IMR-90 (cell line): ENCODE results near the gene RCOR3. TPM values are rescaled to one million over a fixed set of nuclear protein-coding genes. Genes with fewer than 3 reads are reported as not detected.
"Not testable (repeated sequence)": the region's sequence is repeated elsewhere in the genome, so short reads cannot be mapped to it uniquely, and the experiment has no call there.

Experiments used
- ATAC-seq: fragments of 200-7000 bp; cut with Tn5 transposase; 2 replicates; pipeline ENCODE4 v1.9.1; 2020; ENCODE audit warnings: low read depth, mild to moderate bottlenecking, moderate library complexity
- BruUV-seq: library from RNA; stranded (reverse); fragments of 400-500 nt; replicated peaks from 2 replicates; lab custom pipeline; 2021; lab: Mats Ljungman, UMichigan
- CTCF ChIA-PET: fragments of 300-600 bp; formaldehyde crosslinking; extraction: SDS; loops from one replicate; lab custom pipeline; 2021; ENCODE audit warnings: antibody characterized with exemption; lab: Yijun Ruan, JAX
- POLR2A ChIA-PET: fragments of 300-600 bp; sonication (Branson Sonifier 250); formaldehyde crosslinking; loops from one replicate; lab custom pipeline; 2022; ENCODE audit warnings: antibody characterized with exemption; ENCODE audit not compliant: unreplicated experiment; lab: Charles Lee
- DNase-seq: peaks from one replicate; pipeline ENCODE4 v3.0.0; 2013
- H2AFZ ChIP-seq: replicated peaks from 2 replicates; pipeline ENCODE3; 2013; ENCODE audit warnings: low read length, mild to moderate bottlenecking; ENCODE audit not compliant: poor library complexity
- H2AK5ac ChIP-seq: 2 replicates; pipeline ENCODE4 v1.6.1; 2013; ENCODE audit warnings: low read depth, low read length, inconsistent platforms
- H2AK9ac ChIP-seq: replicated peaks from 2 replicates; pipeline ENCODE3; 2013; ENCODE audit warnings: mild to moderate bottlenecking, low read depth, low read length, moderate library complexity; ENCODE audit not compliant: poor library complexity
- H2BK120ac ChIP-seq: 2 replicates; pipeline ENCODE4 v1.6.1; 2013; ENCODE audit warnings: low read depth, low read length, inconsistent platforms
- H2BK15ac ChIP-seq: 3 replicates; pipeline ENCODE4 v1.6.1; 2013; ENCODE audit warnings: low read depth, low read length, inconsistent platforms
- H2BK20ac ChIP-seq: 2 replicates; pipeline ENCODE4 v1.6.1; 2013; ENCODE audit warnings: low read depth, mild to moderate bottlenecking, inconsistent platforms, low read length, moderate library complexity
- H2BK5ac ChIP-seq: 2 replicates; pipeline ENCODE4 v1.6.1; 2013; ENCODE audit warnings: mild to moderate bottlenecking, low read depth, low read length, inconsistent platforms; ENCODE audit not compliant: poor library complexity, severe bottlenecking
- H3K14ac ChIP-seq: replicated peaks from 2 replicates; pipeline ENCODE4 v1.6.1; 2013; ENCODE audit warnings: low read depth, low read length, inconsistent platforms
- H3K18ac ChIP-seq: 2 replicates; pipeline ENCODE4 v1.6.1; 2013; ENCODE audit warnings: low read depth, low read length, control low read depth
- H3K23ac ChIP-seq: 2 replicates; pipeline ENCODE4 v1.6.1; 2013; ENCODE audit warnings: low read depth, low read length, inconsistent platforms
- H3K27ac ChIP-seq: 2 replicates; pipeline ENCODE4 v1.5.1; 2013; ENCODE audit warnings: mild to moderate bottlenecking, control low read depth, low read length; ENCODE audit not compliant: insufficient read depth
- H3K27me3 ChIP-seq: 2 replicates; pipeline ENCODE4 v1.6.1; 2013; ENCODE audit warnings: low read length; ENCODE audit not compliant: control insufficient read depth, insufficient read depth
- H3K36me3 ChIP-seq: 2 replicates; pipeline ENCODE4 v1.6.1; 2013; ENCODE audit warnings: low read length, mixed read lengths; ENCODE audit not compliant: control insufficient read depth, insufficient read depth
- H3K4ac ChIP-seq: 2 replicates; pipeline ENCODE4 v1.6.1; 2013; ENCODE audit warnings: low read depth, low read length, inconsistent platforms
- H3K4me1 ChIP-seq: 2 replicates; pipeline ENCODE4 v1.6.1; 2013; ENCODE audit warnings: low read length, mixed read lengths; ENCODE audit not compliant: control insufficient read depth, insufficient read depth
- H3K4me2 ChIP-seq: 2 replicates; pipeline ENCODE4 v1.6.1; 2013; ENCODE audit warnings: low read depth, mild to moderate bottlenecking, control low read depth, low read length, moderate library complexity
- H3K4me3 ChIP-seq: 2 replicates; pipeline ENCODE4 v1.5.1; 2013; ENCODE audit warnings: low read depth, mild to moderate bottlenecking, control low read depth, low read length, moderate library complexity; ENCODE audit not compliant: insufficient read depth
- H3K56ac ChIP-seq: 2 replicates; pipeline ENCODE4 v1.6.1; 2013; ENCODE audit warnings: low read length, inconsistent platforms; ENCODE audit not compliant: insufficient read depth; ENCODE audit errors: extremely low read depth
- H3K79me1 ChIP-seq, 2 experiments: 2 replicates each; pipeline ENCODE4 v1.6.1; 2013; ENCODE audit warnings: low read length in 2 of 2, inconsistent platforms in 1 of 2, low read depth in 1 of 2
- H3K9ac ChIP-seq: 2 replicates; pipeline ENCODE4 v1.6.1; 2013; ENCODE audit warnings: low read depth, low read length, control low read depth
- H3K9me1 ChIP-seq: 2 replicates; pipeline ENCODE4 v1.6.1; 2013; ENCODE audit warnings: low read length, inconsistent platforms; ENCODE audit not compliant: insufficient read depth
- H3K9me3 ChIP-seq: 2 replicates; pipeline ENCODE4 v1.6.1; 2013; ENCODE audit warnings: low read length; ENCODE audit not compliant: control insufficient read depth, insufficient read depth
- H4K20me1 ChIP-seq: 2 replicates; pipeline ENCODE4 v1.6.1; 2013; ENCODE audit warnings: low read length, inconsistent platforms; ENCODE audit not compliant: insufficient read depth
- H4K5ac ChIP-seq: 2 replicates; pipeline ENCODE4 v1.6.1; 2013; ENCODE audit warnings: mild to moderate bottlenecking, low read depth, low read length, control low read depth
- H4K8ac ChIP-seq, 2 experiments: 2 replicates each; pipeline ENCODE4 v1.6.1; 2013; ENCODE audit warnings: low read depth in 2 of 2, low read length in 2 of 2, control low read depth in 1 of 2, inconsistent platforms in 1 of 2
- H4K91ac ChIP-seq: 2 replicates; pipeline ENCODE4 v1.6.1; 2013; ENCODE audit warnings: low read depth, low read length, inconsistent platforms; ENCODE audit not compliant: insufficient read depth
- WGBS, 2 experiments: methylation state at CpG; one replicate each; pipeline versions ENCODE4 v1.1.5 to v1.1.7; 2013; ENCODE audit warnings: missing lambda C conversion rate in 2 of 2; ENCODE audit not compliant: insufficient read length in 1 of 2; ENCODE audit errors: extremely low coverage in 2 of 2; 5-methylcytosine and 5-hydroxymethylcytosine counted together
- dilution Hi-C: fragments of 300-500 bp; cut with HindIII; formaldehyde crosslinking; loops from one replicate; pipeline ENCODE4 v1.14.3; 2018; ENCODE audit warnings: low sequenced_read_pairs; ENCODE audit not compliant: unreplicated experiment
- in situ Hi-C: fragments of 300-500 bp; cut with MboI; formaldehyde crosslinking; loops from 3 replicates; pipeline ENCODE4 v1.14.3; 2019; ENCODE audit warnings: low sequenced_read_pairs, inconsistent platforms, mixed read lengths
- intact Hi-C: fragments of 100-400 bp; cut with micrococcal nuclease; formaldehyde crosslinking; loops from 2 replicates; pipeline ENCODE4 v1.10.0; 2022
- polyA plus RNA-seq, 3 experiments: library from polyadenylated mRNA; depleted of rRNA; stranded (reverse); fragments of >200 nt; gene quantifications; 2 replicates each; pipeline ENCODE4 v1.2.3, GENCODE V29; 2012; ENCODE audit warnings: low replicate concordance in 1 of 3
- total RNA-seq: library from RNA; depleted of rRNA; stranded (reverse); fragments of >200 nt; gene quantifications from 2 replicates; pipeline ENCODE4 v1.2.3, GENCODE V29; 2012

RCOR3 gene
- total and polyA plus RNA-seq, 2 of the 4 experiments (the other 2 are of a cell fraction) = 8.1 to 16.4 TPM

DNA sequence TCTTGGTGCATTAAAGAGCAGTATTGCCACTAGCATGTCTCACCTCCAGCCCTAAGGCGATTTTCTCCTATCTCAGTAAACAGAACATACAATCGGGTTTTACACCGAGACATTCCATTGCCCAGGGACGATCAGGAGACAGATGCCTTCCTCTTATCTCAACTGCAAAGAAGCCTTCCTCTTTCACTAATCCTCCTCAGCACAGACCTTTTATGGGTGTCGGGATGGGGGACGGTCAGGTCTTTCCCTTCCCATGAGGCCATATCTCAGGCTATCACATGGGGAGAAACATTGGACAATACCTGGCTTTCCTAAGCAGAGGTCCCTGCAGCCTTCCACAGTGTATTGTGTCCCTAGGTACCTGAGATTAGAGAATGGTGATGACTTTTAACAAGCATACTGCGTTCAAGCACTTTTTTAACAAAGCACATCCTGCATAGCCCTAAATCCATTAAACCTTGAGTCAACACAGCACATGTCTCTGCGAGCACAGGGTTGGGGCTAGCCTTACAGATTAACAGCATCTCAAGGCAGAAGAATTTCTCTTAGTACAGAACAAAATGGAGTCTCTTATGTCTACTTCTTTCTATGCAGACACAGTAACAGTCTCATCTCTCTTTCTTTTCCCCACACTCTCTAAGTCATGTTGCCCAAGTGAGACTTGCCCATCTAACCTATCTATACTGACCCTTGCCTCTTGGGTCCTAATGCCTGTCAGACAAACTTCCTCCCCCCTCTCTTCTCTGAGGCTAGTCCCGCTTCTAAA is 36.5 kb upstream of the RCOR3 start:
- WGBS, 2 experiments = 52% methylated on average over 5 of the region's 9 CpGs; no CpG with 5 or more reads in 1 of the 2 experiments
- H3K4me2 ChIP-seq, H2BK20ac ChIP-seq, intact Hi-C loops, H2BK15ac ChIP-seq, H3K79me1 ChIP-seq, H3K23ac ChIP-seq, H3K9me1 ChIP-seq, ATAC-seq, H4K8ac ChIP-seq, H2BK5ac ChIP-seq, H4K20me1 ChIP-seq, DNase-seq, H4K5ac ChIP-seq, H2AK9ac ChIP-seq, dilution Hi-C loops, POLR2A ChIA-PET, H3K9ac ChIP-seq, H2BK120ac ChIP-seq, H3K14ac ChIP-seq, H3K36me3 ChIP-seq, H3K4me1 ChIP-seq, H3K27me3 ChIP-seq, H2AFZ ChIP-seq, CTCF ChIA-PET, H3K9me3 ChIP-seq, in situ Hi-C loops, H3K27ac ChIP-seq, H3K4ac ChIP-seq, H4K91ac ChIP-seq, H3K56ac ChIP-seq, BruUV-seq, H3K4me3 ChIP-seq, H2AK5ac ChIP-seq, H3K18ac ChIP-seq: not testable (repeated sequence)

DNA sequence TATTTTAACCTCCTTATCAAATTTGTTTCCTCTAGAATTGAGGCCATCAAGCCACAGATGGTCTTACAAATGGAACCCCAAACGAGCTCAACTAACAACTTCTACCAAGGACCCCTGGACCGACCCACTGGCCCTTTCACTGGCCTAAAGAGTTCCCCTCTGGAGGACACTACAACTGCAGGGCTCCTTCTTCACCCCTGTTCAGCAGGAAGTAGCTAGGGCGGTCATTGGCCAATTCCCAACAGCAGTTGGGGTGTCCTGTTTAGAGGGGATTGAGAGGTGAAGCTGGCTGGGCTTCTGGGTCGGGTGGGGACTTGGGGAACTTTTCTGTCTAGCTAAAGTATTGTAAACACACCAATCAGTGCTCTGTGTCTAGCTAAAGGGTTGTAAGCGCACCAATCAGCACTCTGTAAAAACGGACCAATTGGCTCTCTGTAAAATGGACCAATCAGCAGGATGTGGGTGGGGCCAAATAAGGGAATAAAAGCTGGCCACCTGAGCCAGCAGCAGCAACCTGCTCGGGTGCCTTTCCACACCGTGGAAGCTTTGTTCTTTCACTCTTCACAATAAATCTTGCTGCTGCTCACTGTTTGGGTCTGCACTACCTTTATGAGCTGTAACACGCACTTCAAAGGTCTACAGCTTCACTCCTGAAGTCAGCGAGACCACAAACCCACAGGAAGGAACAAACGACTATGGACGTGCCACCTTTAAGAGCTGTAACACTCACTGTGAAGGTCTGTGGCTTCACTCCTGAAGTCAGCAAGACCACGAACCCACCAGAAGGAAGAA is 30.4 kb upstream of the RCOR3 start:
- H3K56ac ChIP-seq, H3K23ac ChIP-seq, H3K79me1 ChIP-seq, H3K4ac ChIP-seq, H3K18ac ChIP-seq, H3K9me1 ChIP-seq, H4K20me1 ChIP-seq, H2AK5ac ChIP-seq, H3K4me2 ChIP-seq, H3K14ac ChIP-seq, H3K36me3 ChIP-seq, H4K5ac ChIP-seq, H3K27ac ChIP-seq, H3K9ac ChIP-seq, H3K4me1 ChIP-seq, H3K27me3 ChIP-seq, H3K9me3 ChIP-seq, H2AFZ ChIP-seq, intact Hi-C loops, H2BK5ac ChIP-seq, H4K91ac ChIP-seq, BruUV-seq, H4K8ac ChIP-seq, in situ Hi-C loops, DNase-seq, dilution Hi-C loops, H3K4me3 ChIP-seq, H2AK9ac ChIP-seq, H2BK120ac ChIP-seq, H2BK20ac ChIP-seq, ATAC-seq, POLR2A ChIA-PET, H2BK15ac ChIP-seq: not testable (repeated sequence)
- CTCF ChIA-PET = interaction anchor here (0.6 kb wide), 1 partner anchor 55 kb away, joined by 8 read pairs; no protein-coding TSS in a partner anchor
- 71% methylated on average over 3 of the region's 13 CpGs; no CpG with 5 or more reads in 1 of the 2 experiments for WGBS, 2 experiments
